HG03432 (cell line): ENCODE results near the gene BEND3.
"Not testable (repeated sequence)": the region's sequence is repeated elsewhere in the genome, so short reads cannot be mapped to it uniquely, and the experiment has no call there.

Source experiments
- ATAC-seq: cut with Tn5 transposase; IDR thresholded peaks from one replicate; pipeline ENCODE4 v1.9.1; 2021; ENCODE audit warnings: mild to moderate bottlenecking, moderate library complexity; ENCODE audit not compliant: unreplicated experiment

The BEND3 gene

DNA sequence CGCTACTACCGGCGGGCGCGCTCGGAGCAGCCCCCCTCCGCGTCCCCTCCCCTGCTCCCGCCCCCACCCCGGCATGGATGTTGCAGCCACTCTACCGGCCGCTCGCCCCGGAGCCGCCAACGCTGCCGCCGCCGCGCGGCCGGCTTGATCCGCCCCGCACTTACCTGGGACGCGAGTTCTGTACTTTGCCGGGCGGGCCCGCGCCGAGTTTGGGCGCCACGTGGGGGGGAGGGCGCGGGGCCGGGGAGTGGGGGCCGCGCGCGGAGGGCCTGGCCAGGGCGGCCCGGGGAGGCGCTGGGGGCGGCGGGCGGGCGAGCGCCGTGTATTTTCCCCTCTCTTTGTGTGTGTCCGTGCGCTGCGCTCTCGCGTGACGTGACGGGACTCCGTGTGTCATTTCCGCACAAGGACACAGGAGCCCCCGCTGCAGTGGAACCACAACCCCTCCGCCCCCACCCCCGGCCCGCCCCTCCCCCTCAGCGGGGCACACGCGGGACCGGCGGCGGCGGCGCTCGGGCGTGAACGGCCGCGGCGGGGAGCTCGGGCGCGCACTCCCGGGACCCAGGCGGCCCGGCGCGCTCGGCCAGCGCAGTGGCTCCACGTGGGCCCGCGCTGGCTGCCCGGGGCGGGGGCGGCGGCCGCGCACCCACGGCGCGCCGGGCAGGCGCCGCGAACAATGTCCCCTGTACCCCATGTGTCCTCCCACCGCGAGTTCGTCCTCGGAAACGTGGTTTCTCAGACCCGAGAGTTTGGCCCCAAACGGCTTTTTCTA, at the start of gene BEND3:
Gene BEND3 (minus strand): TSS at position 590 of the 769 bp plus-strand sequence. CDS start 16,230 bp downstream, outside the sequence.
- ATAC-seq, result peak; percentile 29

DNA sequence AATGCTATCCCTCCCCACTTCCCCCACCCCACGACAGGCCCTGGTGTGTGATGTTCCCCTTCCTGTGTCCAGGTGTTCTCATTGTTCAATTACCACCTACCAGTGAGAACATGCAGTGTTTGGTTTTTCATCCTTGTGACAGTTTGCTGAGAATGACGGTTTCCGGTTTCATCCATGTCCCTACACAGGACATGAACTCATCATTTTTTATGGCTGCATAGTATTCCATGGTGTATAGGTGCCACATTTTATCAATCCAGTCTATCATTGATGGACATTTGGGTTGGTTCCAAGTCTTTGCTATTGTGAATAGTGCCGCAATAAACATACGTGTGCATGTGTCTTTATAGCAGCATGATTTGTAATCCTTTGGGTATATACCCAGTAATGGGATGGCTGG, 49.0 kb upstream of the BEND3 start:
- ATAC-seq, result not testable (repeated sequence)

DNA sequence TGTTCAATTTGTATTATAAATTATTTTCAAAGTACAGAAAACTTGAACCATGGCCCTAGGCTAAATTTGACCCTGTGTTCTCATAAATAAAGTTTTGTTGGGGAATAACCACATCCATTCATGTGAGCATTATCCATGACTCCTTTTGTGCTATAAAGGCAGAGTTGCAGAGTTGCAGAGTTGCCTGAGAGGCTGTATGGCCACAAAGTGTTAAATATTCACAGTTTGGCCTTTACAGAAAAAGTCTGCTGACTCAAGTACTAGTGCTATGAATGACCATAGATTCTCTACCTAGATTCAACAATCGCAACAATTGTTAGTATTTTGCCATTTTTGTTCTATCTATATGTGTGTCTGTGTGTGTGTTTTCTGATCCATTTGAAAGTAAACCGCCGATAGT, 46.2 kb upstream of the BEND3 start:
- no peak for ATAC-seq

DNA sequence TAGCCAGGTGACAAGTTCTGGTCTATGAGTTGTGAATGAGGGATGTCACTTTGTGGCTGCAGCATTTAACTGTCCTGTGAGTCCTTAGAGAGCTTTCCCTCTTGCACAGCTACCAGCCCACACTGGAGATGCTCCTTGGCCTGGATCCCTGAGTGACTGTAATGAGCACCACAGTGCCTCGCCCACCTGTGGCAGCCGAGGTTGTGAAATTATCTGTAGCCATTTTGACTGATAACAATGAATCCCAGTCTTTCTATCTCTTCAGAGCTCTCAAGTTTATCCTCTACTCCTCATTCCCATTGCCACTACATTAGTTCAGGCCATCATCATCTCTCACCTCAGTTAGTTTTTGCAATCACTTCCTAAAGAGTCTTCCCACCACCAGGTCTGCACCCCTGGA, 41.3 kb upstream of the BEND3 start:
- no peak for ATAC-seq

DNA sequence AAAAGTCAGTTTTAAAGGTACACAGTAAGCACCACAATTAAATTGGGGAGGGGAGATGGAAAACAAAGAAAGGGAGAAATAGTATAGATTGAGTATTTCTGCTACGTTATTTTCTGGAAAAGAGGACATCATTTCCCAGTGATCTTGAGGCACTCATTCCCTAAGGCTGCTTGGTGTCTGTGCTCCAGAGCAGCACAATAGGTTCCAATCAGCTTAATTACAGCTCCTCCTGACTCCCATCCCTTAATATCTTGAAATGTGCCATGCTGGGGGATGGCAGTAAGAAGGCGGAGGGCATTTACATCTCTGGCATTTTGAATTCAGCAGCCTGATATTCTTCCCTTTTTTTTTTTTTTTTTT, 39.5 kb upstream of the BEND3 start:
- no peak for ATAC-seq

DNA sequence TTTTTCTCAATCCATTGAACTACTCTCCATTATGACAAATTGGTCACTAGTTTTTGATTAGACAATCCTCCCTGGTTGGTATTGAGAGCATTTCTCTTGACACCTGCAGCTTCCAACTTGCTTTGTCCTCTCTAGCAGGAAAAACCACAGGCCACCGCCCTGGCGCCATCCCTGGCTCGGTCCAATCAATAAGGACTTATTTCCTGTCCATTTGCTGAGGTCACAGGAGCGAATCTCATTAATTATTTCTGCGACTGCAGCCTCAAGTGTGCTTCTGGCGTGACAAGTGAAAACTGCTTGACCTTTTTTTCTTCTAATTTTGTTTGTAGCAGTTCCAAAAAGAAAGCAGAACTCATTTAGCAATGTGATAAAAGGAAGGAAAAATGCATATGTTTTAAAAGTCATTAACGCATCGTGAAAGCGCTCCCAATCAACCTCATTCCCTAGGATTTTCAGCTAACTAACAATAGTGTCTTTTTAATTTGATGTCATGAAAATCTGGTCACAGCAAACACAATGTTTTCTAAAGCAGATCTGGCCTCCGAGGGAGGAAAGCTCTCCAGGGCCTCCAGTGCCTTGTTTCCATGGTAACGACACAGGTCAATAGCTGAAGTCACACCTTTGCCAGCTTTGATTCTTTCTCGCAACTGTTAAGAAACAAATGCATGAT, 39.0 kb upstream of the BEND3 start:
- ATAC-seq, result no peak

DNA sequence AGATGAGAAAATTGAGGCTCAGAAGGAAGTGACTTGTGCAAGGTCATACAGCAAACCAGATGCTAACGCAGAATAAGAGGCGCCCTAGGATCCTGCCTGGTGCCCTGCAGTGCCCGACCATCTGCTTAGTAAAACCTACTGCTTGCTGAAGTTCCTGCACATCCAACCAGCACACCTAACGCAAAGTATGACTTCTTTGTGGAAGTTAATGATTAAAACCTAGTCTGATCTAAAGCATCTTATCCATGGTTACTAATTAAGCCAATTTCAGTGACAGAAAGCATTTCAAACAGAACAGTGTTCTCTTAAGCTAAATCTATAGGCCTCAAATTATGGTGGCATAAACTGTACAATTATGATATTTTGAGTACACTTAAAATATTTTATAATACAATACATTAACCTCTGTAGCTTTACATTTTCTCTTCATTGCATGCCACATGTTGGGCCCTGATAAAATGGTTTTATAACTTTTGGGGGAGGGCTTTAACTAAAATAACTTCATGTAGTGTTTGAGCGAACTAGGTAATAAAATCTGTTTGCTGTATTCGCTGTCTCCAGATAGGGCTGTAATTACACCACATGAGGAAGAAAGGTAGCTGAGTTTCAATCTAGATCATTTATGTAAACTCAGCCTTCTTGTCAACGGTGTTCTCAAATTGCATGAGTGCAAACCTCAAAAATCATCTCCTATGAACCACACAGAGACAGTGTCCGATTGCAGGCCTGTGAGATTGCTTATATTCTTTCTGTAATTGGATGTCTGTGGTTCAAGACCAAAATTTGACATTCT, 37.5 kb upstream of the BEND3 start:
- no peak for ATAC-seq

DNA sequence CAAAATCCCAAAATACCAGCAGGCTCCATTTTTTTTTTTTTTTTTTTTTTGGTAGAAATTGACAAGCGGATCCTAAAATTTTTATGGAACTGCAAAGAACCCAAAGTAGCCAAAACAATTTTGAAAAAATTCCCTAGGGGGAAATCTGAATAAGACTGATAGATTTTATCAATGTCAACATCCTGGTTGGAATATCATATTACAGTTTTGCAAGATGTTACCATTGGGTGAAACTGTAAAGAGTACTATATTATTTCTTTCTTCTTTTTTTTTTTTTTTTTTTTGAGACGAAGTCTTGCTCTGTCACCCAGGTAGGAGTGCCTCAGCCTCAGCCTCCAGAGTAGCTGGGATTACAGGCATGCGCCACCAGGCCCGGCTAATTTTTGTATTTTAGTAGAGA, 29.4 kb upstream of the BEND3 start:
- no peak for ATAC-seq

DNA sequence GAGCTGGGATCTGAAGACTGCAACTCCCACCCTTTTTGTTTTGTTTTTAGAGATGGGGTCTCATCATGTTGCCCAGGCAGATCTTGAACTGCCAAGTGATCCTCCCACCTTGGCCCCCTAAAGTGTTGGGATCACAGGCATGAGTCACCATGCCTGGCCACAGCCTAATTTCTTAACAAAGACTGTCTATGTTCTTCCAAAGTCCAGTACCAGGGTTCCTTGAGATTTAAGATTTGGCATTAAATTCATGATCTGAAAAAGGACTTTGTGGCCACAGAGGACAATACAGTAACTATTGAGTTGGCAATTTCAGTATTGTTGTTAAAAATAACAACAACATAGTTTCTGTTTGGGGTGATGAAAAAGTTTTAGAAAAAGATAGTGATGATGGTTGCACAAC, 28.7 kb upstream of the BEND3 start:
- ATAC-seq, result no peak

DNA sequence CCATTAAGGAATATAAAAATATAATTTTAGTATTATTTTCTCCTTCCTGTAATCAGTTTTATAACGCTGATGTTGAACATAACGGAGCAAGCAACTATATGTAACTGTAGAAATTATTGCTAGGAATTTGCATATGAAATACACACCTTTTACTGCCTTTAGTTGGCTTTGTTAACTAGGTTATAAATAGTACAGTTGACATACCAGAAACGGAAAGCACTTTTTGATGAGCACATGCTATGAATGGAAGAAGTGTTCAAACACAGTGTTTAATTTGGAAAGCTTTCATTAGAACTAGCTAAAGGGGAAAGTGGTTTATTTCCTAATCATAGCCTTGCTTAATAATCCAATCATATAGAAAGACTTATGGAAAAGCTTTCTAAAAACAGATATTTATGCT, 25.3 kb upstream of the BEND3 start:
- ATAC-seq, result no peak

DNA sequence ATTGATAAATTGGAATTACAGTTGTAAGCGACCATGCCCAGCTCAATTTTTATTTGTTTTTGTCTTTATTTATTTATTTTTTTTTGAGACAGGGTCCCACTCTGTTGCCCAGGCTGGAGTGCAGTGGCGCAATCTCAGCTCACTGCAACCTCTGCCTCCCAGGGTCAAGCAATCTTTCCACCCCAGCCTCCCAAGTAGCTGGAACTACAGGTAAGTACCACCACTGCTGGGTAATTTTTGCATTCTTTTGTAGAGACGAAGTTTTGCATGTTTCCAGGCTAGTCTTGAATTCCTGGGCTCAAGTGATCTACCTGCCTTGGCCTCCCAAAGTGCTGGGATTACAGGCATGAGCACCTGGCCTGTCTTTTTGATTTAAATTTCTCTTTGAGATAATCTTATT, 21.0 kb upstream of the BEND3 start:
- ATAC-seq, result not testable (repeated sequence)

DNA sequence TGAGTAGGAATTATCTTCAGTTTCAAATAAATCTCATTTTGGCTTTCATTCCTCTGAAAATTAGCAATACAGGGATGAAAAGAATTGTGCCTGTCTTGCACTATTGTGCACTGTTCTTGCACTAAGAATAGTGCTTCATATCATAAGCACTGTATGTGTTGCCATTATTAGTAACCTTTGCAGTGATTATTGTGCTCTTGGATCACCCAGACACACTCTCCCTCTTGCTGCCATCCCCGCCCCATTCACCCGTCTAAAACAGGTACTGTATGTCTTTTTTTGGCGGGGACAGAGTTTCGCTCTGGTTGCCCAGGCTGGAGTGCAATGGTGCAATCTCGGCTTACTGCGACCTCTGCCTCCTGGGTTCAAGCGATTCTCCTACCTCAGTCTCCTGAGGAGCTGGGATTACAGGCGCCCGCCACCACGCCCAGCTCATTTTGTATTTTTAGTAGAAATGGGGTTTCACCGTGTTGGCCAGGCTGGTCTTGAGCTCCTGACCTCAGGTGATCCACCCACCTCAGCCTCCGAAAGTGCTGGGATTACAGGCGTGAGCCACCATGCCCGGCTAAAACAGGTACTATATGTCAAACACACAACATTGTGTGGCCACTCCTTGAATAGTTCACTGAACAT, 19.8 kb upstream of the BEND3 start:
- not testable (repeated sequence) for ATAC-seq

DNA sequence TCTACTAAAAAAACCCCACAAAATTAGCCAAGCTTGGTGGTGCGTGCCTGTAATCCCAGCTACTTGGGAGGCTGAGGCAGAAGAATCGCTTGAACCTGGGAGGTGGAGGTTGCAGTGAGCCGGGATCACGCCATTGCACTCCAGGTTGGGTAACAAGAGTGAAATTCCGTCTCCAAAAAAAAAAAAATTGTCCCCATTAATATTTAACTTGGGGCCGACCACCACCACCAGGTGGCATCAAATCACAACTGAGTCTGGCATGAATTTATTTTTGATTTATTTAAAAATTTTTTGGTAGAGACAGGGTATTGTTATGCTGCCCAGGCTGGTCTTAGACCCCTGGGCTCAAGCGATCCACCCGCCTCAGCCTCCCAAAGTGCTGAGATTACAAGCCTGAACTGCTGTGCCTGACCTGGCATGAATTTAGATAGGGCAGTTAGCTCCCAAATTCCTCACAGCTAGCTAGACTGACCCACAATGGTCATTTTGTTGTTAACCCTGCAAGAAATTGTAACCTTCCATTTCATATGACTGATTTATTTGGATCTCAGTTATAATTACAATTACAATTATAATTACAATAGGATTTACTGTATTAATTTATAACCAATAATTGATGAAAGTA, 17.1 kb upstream of the BEND3 start:
- no peak for ATAC-seq

DNA sequence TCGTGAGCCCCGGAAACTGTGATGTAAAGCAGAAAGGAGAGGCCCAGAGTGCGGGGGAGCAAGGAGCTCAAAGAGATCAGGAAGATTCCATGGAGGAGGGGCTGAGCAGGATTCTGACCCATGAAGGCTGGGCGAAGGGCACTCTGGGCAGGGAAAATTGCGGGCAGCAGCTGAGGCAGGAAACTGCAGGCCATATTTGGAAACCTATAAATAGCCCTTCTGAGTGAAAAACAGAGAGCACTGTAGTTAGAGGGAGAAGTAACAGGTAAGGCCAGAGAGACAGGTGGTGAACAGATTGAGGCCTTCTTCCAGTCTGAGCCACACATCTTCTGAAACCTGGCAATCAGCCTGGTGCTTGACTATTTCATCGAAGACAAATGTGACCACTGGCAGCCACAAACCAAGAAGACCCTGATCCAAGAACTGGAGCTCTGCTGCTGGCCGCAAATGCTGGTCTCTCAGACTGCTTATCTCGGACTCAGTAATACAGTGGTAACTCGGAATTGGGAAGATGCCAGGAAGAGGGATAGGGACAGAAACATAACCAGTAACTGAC, 14.1 kb upstream of the BEND3 start:
- ATAC-seq, result peak; percentile 47

DNA sequence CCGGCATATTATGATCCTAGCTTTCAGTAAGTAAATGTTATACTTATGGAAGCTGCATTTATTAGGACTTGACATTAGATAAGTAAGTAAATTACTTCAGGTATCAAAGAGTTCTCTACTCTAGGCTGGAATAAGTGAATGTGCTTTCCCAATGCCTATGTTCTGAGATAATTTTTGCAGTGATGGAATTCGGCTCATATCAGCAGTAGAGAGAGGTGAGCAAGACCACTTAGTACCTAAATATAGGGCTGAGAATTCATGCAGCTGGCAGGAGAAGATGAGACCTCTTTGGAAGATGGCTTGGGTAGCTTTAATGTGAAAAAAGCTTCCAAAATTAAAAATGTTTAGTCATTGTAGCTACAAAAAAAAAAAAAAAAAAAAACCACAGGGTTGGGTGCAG, 13.3 kb upstream of the BEND3 start:
- ATAC-seq, result no peak

DNA sequence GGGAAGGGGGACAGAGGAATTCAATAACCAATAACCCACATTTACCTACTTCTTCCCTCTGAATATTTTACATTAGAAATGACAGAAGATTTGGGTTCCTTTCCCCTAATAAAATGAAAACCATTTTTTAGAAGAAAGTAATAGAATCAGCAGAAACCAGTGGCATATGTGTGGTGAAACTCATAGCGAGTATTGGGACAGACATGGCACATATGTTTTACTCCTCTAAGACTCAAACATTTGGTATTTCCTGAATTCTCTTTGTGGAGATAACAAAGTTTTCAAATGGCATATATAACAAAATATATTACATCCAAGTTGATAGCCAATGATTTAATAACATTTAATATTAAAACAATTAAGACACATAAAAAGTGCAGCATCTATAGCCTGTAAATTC, 12.9 kb upstream of the BEND3 start:
- no peak for ATAC-seq

DNA sequence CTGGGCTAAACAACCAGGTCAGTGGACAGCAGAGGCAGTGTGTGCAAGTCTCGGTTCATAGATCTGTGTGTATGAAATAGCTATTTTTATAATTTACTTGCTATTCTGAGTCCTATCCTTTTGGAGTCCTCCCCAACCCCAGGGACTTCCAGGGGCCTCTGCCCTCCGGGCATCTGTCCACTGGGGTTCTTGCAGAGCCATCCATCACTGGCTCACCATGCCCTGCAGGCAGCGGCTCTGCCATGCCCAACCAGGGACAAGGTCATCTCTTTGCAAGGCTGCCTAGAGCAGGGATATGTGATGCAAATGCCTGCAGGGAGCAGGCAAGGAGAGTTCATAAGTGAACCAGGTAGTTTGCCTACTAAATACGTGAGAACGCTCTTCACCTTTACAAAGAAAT, 10.5 kb upstream of the BEND3 start:
- ATAC-seq, result no peak

DNA sequence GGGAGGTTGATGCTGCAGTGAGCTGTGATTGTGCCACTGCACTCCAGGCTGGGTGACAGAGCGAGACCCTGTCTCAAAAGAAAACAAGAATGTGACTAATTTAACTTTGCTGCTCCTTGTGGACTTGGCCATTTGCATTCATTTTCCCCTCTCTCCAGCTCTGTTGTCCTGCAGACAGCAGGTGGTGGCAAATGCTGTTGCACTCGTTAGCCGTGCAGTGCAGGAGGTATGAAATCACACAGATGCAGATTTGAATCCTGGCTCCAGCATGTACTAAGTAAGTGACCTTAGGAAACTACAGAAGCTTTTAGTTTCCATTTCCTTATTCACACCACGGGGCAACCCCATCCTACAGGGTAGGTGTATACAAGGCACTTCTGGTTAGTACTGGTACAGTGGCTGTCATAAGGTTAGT, 9.6 kb upstream of the BEND3 start:
- ATAC-seq, result peak; percentile 80

DNA sequence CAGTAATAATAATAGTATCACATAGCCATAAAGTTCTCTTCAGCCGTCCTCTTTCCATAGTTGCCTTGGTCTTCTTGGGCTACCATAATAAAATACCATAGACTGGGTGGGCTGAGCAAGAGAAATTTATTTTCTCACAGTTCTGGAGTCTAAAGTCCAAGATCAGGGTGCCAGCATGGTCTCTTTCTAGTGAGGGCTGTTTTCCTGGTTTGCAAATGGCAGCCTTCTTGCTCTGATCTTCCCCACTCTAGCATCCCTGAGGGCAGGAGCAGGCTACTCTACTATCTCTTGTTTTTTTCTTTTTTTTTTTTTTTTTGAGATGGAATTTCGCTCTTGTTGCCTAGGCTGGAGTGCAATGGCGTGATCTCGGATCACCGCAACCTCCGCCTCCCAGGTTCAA, 8.2 kb upstream of the BEND3 start:
- no peak for ATAC-seq

DNA sequence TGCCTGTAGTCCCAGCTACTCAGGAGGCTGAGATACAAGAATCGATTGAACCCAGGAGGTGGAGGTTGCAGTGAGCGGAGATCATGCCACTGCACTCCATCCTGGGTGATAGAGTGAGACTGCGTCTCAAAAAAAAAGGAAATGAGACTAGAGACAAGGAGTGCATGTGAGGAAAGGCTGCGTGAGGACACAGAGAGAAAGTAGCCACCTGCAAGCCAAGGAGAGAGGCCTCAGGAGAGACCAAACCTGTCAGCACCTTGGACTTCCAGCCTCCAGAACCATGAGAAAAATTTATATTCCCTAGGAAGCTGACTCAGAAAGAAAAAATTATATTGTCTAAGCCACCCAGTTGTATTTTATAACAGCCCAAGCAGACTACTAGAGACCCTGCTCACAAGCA, 7.4 kb upstream of the BEND3 start:
- ATAC-seq, result no peak
